SH-SY5Y (cell line): ENCODE results near the gene LCTL.

Source experiments
- GATA2 ChIP-seq: IDR thresholded peaks from 2 replicates; pipeline ENCODE4 v1.6.1; 2011; ENCODE audit warnings: mild to moderate bottlenecking, low read depth, low read length
- GATA3 ChIP-seq: IDR thresholded peaks from 2 replicates; pipeline ENCODE4 v1.6.1; 2011; ENCODE audit warnings: low read depth, mild to moderate bottlenecking, low read length, moderate library complexity

GRCh38 chr15:66587749-66588148 is 22.0 kb upstream of the LCTL start:
- TF ChIP-seq GATA2 (no peak), GATA3 (no peak)
